Osteoblast (primary cell): Measurements from ENCODE around the gene PUDP. TPM values are rescaled to one million over a fixed set of nuclear protein-coding genes. Genes with fewer than 3 reads are reported as not detected.

ENCODE experiments used
- DNase-seq: peaks from one replicate; pipeline ENCODE4 v3.0.0; 2011; ENCODE audit warnings: low spot score, mixed read lengths; ENCODE audit not compliant: insufficient read length; ENCODE audit errors: missing footprints
- H2AFZ ChIP-seq: 2 replicates; pipeline ENCODE4 v1.6.0; 2011; ENCODE audit warnings: mild to moderate bottlenecking, low read length
- H3K27ac ChIP-seq: 2 replicates; pipeline ENCODE4 v1.5.1; 2011; ENCODE audit warnings: mild to moderate bottlenecking, low read depth, low read length, moderate library complexity
- H3K27me3 ChIP-seq: 2 replicates; pipeline ENCODE4 v1.6.0; 2012; ENCODE audit warnings: mild to moderate bottlenecking, control low read depth, inconsistent platforms, low read length, moderate library complexity; ENCODE audit not compliant: insufficient read depth
- H3K36me3 ChIP-seq: 2 replicates; pipeline ENCODE4 v1.5.1; 2011; ENCODE audit warnings: mild to moderate bottlenecking, low read length, control low read depth, moderate library complexity; ENCODE audit not compliant: insufficient read depth
- H3K4me1 ChIP-seq: 2 replicates; pipeline ENCODE4 v1.5.1; 2011; ENCODE audit warnings: mild to moderate bottlenecking, low read length, control low read depth, moderate library complexity; ENCODE audit not compliant: insufficient read depth
- H3K4me2 ChIP-seq: 2 replicates; pipeline ENCODE4 v1.6.0; 2011; ENCODE audit warnings: mild to moderate bottlenecking, low read length; ENCODE audit not compliant: insufficient read depth
- H3K4me3 ChIP-seq: fragments of 200-600 bp; sonication (generic); 3 replicates; pipeline ENCODE4 v1.5.1; 2012; ENCODE audit warnings: mild to moderate bottlenecking, low read length, inconsistent platforms; ENCODE audit not compliant: insufficient read depth
- H3K79me2 ChIP-seq: 2 replicates; pipeline ENCODE4 v1.6.0; 2012; ENCODE audit warnings: mild to moderate bottlenecking, low read length, control low read depth, inconsistent platforms; ENCODE audit not compliant: insufficient read depth
- H3K9me3 ChIP-seq: 2 replicates; pipeline ENCODE4 v1.5.1; 2011; ENCODE audit warnings: low read depth, low read length, control low read depth
- H4K20me1 ChIP-seq: 2 replicates; pipeline ENCODE4 v1.6.0; 2012; ENCODE audit warnings: mild to moderate bottlenecking, low read length, control low read depth; ENCODE audit not compliant: insufficient read depth
- CTCF ChIP-seq: IDR thresholded peaks from 2 replicates; pipeline ENCODE4 v1.5.1; 2011; ENCODE audit warnings: mild to moderate bottlenecking, low read depth, low read length, moderate library complexity; ENCODE audit errors: extremely low read depth
- total RNA-seq: library from RNA; depleted of rRNA; stranded (reverse); fragments of >200 nt; gene quantifications from 2 replicates; pipeline ENCODE4 v1.2.3, GENCODE V29; 2012

Gene PUDP
- total RNA-seq, 1 donor: 6.5 TPM

GRCh38 chrX:7155163-7155562 is 7.2 kb upstream of the PUDP start:
- no peak for TF ChIP-seq CTCF
- DNase-seq: no peak

GRCh38 chrX:7154041-7154597 is 6.2 kb upstream of the PUDP start:
- Histone ChIP-seq H3K4me1 (peaks cover 9% of the 10 kb centered on the region), H2AFZ (no peak overlapping the region), H3K27ac (no peak overlapping the region), H3K4me3 (no peak overlapping the region), H3K36me3 (no peaks in the 10 kb centered on the region), H3K79me2 (no peaks in the 10 kb centered on the region), H3K9me3 (no peaks in the 10 kb centered on the region), H3K27me3 (no peaks in the 10 kb centered on the region), H4K20me1 (no peaks in the 10 kb centered on the region), H3K4me2 (no peak overlapping the region)
- DNase-seq: no peak
- no peak for TF ChIP-seq CTCF

More at GRCh38 chrX:7155163-7155562, 7.2 kb upstream of the PUDP start:
- H4K20me1 ChIP-seq: no peaks in the 10 kb centered on the region
- no peaks in the 10 kb centered on the region for H3K79me2 ChIP-seq
- no peaks in the 10 kb centered on the region for H3K36me3 ChIP-seq
- no peak overlapping the region for H2AFZ ChIP-seq
- no peaks in the 10 kb centered on the region for H3K9me3 ChIP-seq
- H3K4me2 ChIP-seq: no peak overlapping the region
- H3K4me1 ChIP-seq: peaks cover 15% of the 10 kb centered on the region
- H3K4me3 ChIP-seq: no peak overlapping the region
- H3K27me3 ChIP-seq: no peaks in the 10 kb centered on the region
- H3K27ac ChIP-seq: no peak overlapping the region

- no peak overlapping the region for H3K27ac ChIP-seq
- H3K79me2 ChIP-seq: peaks cover 2% of the 10 kb centered on the region
- H4K20me1 ChIP-seq: no peaks in the 10 kb centered on the region
- DNase-seq: no peak
- H3K9me3 ChIP-seq: no peaks in the 10 kb centered on the region
- no peaks in the 10 kb centered on the region for H3K27me3 ChIP-seq
- H2AFZ ChIP-seq: no peak overlapping the region
- TF ChIP-seq CTCF: no peak
- peaks cover 3% of the 10 kb centered on the region for H3K4me1 ChIP-seq
- H3K36me3 ChIP-seq: no peaks in the 10 kb centered on the region
- H3K4me2 ChIP-seq: no peak overlapping the region
- H3K4me3 ChIP-seq: no peak overlapping the region
Observed at GRCh38 chrX:7153231-7153630, 5.3 kb upstream of the PUDP start.

- no peaks in the 10 kb centered on the region for H3K27me3 ChIP-seq
- no peak for DNase-seq
- no peaks in the 10 kb centered on the region for H3K9me3 ChIP-seq
- H2AFZ ChIP-seq: no peak overlapping the region
- H3K36me3 ChIP-seq: no peaks in the 10 kb centered on the region
- TF ChIP-seq CTCF: no peak
- no peak overlapping the region for H3K27ac ChIP-seq
- H3K4me3 ChIP-seq: no peak overlapping the region
- H3K4me2 ChIP-seq: no peak overlapping the region
- H3K79me2 ChIP-seq: peaks cover 16% of the 10 kb centered on the region
- peaks cover 3% of the 10 kb centered on the region for H3K4me1 ChIP-seq
- no peaks in the 10 kb centered on the region for H4K20me1 ChIP-seq
Observed at GRCh38 chrX:7149411-7149810, 1.5 kb upstream of the PUDP start.
